NT2/D1 (cell line): ENCODE results near the gene GRK6.

Experiments
- YY1 ChIP-seq: IDR thresholded peaks from 2 replicates; pipeline ENCODE4 v1.6.1; 2011; ENCODE audit not compliant: insufficient read length, insufficient read depth
- ZNF274 ChIP-seq: IDR thresholded peaks from 2 replicates; pipeline ENCODE4 v1.6.1; 2011; ENCODE audit warnings: mild to moderate bottlenecking, low read depth, low read length

- TF ChIP-seq ZNF274 (no peak), YY1 (no peak)
Observed at GRCh38 chr5:177479774-177480173, 53.3 kb downstream of the GRK6 start.
